Esophagus squamous epithelium (tissue), 4 donors: Measurements from ENCODE around the gene WNT4.

Experiments
- CTCF ChIP-seq, 6 experiments: fragments of 450-650 bp in 4 of 6; fragments of 200-600 bp in 2 of 6; sonication (generic) in 2 of 6; IDR thresholded peaks; one replicate each; pipeline ENCODE4 v1.5.1; 2016 to 2019; ENCODE audit warnings: antibody characterized with exemption in 6 of 6, mild to moderate bottlenecking in 4 of 6, moderate library complexity in 4 of 6
- POLR2A ChIP-seq, 4 donors: fragments of 450-650 bp; IDR thresholded peaks; one replicate each; pipeline ENCODE4 v1.6.1; 2017; ENCODE audit warnings: antibody characterized with exemption in 4 of 4, mild to moderate bottlenecking in 4 of 4, moderate library complexity in 3 of 4

DNA sequence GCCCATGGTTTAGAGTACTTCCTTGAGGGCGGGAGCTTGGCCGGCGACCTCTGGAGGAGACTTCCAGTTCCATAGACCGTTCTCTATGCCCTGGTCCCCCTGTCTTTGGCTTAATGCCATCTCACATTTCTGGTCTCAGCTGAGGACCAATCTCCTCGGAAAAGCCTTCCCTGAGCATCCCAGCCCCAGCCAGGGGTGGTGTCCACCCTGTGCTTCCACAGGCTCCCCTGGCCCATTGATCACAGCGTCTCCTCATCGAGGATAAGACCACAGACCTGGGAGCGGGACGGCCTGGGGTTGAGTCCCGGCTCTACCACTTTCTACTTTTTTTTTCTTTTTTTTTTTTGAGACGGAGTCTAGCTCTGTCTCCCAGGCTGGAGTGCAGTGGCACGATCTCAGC, 14.5 kb downstream of the WNT4 start:
- TF ChIP-seq CTCF (IDR thresholded peaks at IDR 0.05) (no peak), POLR2A (IDR thresholded peaks at IDR 0.05) (no peak)
